ENCODE measurements around the gene UGT1A7.

Gene UGT1A7

DNA sequence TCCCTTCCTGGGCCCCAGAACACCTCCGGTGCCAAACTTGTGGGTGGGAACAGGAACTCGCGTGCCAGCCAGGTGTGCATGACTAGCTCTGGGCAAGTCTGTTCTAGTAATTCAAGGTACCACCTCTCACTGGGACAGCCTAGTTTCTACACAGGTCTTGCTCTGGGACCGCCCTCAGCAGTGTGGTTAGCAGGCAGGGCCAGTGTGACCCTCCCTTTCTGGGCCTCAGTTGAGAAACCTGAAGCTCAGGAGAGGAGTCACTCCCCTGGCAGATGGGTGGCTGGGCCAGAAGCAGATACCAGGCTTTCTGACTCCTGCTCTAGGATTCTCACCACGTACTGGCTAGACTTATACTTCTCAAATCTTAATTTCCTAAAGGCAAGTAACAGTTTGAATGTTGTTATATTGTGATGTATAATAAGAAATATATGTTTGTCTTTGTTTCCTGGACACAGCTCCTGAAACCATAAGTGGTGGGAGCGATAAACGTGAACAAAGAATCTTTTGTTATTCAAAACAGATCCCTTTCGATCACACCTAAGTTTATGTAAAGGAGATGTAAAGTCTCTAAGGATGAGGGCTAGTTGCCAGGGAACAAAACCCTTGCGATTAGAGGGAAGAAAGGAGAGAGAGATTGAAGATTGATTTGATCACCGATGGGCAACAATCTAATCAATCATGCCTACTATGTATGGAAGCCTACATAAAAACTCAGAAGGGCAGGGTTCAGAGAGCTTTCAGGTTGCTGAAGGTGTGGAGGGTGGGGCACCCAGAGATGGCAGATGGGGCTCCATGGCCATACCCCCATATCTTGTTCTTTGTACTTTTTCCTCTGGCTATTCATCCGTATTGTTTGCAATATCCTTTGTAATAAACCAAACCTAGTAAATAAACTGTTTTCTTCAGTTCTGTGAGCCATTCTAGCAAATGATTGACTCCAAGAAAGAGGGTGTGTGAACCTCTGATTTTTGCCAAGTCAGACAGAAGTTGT, 10.0 kb downstream of the UGT1A7 start:
- H3K9ac ChIP-seq (ENCODE audit: low read length): no peak overlapping the region
- H3K18ac ChIP-seq (ENCODE audit: low read length): no peak overlapping the region
- WGBS (ENCODE audit: extremely low coverage, insufficient coverage, low lambda C conversion rate): no CpG with 5 or more reads among the region's 11 CpGs
- H3K23ac ChIP-seq (ENCODE audit: low read length): no peak overlapping the region
- H3K4me2 ChIP-seq (ENCODE audit: low read length): no peak overlapping the region
- H3K79me1 ChIP-seq (ENCODE audit: low read length): no peaks in the 10 kb centered on the region
- no peaks in the 10 kb centered on the region for H3K79me2 ChIP-seq (ENCODE audit: control insufficient read depth, insufficient read depth, low read length)
- no peak overlapping the region for H4K5ac ChIP-seq (ENCODE audit: low read length)
- H3K4me1 ChIP-seq (ENCODE audit: control insufficient read depth, low read depth, low read length): no peaks in the 10 kb centered on the region
- no peak overlapping the region for H3K4ac ChIP-seq (ENCODE audit: low read depth, low read length)
- no peak overlapping the region for H3K56ac ChIP-seq (ENCODE audit: low read length)
- no peak overlapping the region for H2BK15ac ChIP-seq (replicated peaks; ENCODE audit: low read depth)
- no peaks in the 10 kb centered on the region for H3K27me3 ChIP-seq (ENCODE audit: insufficient read depth, low read length, poor library complexity)
- no peak for DNase-seq
- H3K36me3 ChIP-seq (ENCODE audit: control insufficient read depth, insufficient read depth, low read length): no peaks in the 10 kb centered on the region
- H4K8ac ChIP-seq (ENCODE audit: low read depth, low read length): no peak overlapping the region
- no peak overlapping the region for H3K27ac ChIP-seq (ENCODE audit: low read depth, low read length)
- no peak overlapping the region for H2BK120ac ChIP-seq (ENCODE audit: low read depth, low read length)
- H2BK5ac ChIP-seq (ENCODE audit: low read length): no peak overlapping the region
- H3K4me3 ChIP-seq (ENCODE audit: low read length): no peak overlapping the region
- H2AK5ac ChIP-seq (ENCODE audit: low read length): no peak overlapping the region

GRCh38 chr2:233692648-233693047, 10.9 kb downstream of the UGT1A7 start, which contains the start of gene UGT1A6:
TSS of gene UGT1A6 (plus strand) at chr2:233692890. CDS start at chr2:233693005, 115 bp downstream.
- Histone ChIP-seq H2BK15ac (replicated peaks; ENCODE audit: low read depth) (no peak within 1 kb of the TSS), H3K23ac (ENCODE audit: low read length) (no peak within 1 kb of the TSS), H3K79me1 (ENCODE audit: low read length) (no peaks in the 10 kb centered on the region), H3K4ac (ENCODE audit: low read depth, low read length) (no peak within 1 kb of the TSS), H3K4me3 (ENCODE audit: low read length) (no peak within 1 kb of the TSS), H4K5ac (ENCODE audit: low read length) (no peak within 1 kb of the TSS), H2BK120ac (ENCODE audit: low read depth, low read length) (no peak within 1 kb of the TSS), H3K18ac (ENCODE audit: low read length) (no peak within 1 kb of the TSS), H3K56ac (ENCODE audit: low read length) (no peak within 1 kb of the TSS), H4K8ac (ENCODE audit: low read depth, low read length) (no peak within 1 kb of the TSS), H3K4me1 (ENCODE audit: control insufficient read depth, low read depth, low read length) (no peaks in the 10 kb centered on the region), H3K27me3 (ENCODE audit: insufficient read depth, low read length, poor library complexity) (no peaks in the 10 kb centered on the region), H3K27ac (ENCODE audit: low read depth, low read length) (no peak within 1 kb of the TSS), H2AK5ac (ENCODE audit: low read length) (no peak within 1 kb of the TSS), H3K4me2 (ENCODE audit: low read length) (no peak within 1 kb of the TSS), H3K36me3 (ENCODE audit: control insufficient read depth, insufficient read depth, low read length) (no peaks in the 10 kb centered on the region), H3K79me2 (ENCODE audit: control insufficient read depth, insufficient read depth, low read length) (no peaks in the 10 kb centered on the region), H2BK5ac (ENCODE audit: low read length) (no peak within 1 kb of the TSS), H3K9ac (ENCODE audit: low read length) (no peak within 1 kb of the TSS)
- no CpG with 5 or more reads among the region's 4 CpGs for WGBS (ENCODE audit: extremely low coverage, insufficient coverage, low lambda C conversion rate)
- no peak for DNase-seq

- Histone ChIP-seq H3K18ac (ENCODE audit: low read length) (no peak overlapping the region), H3K4me2 (ENCODE audit: low read length) (no peak overlapping the region), H2BK120ac (ENCODE audit: low read depth, low read length) (no peak overlapping the region), H3K4ac (ENCODE audit: low read depth, low read length) (no peak overlapping the region), H2BK5ac (ENCODE audit: low read length) (no peak overlapping the region), H4K8ac (ENCODE audit: low read depth, low read length) (no peak overlapping the region), H3K27me3 (ENCODE audit: insufficient read depth, low read length, poor library complexity) (no peaks in the 10 kb centered on the region), H3K23ac (ENCODE audit: low read length) (no peak overlapping the region), H2BK15ac (replicated peaks; ENCODE audit: low read depth) (no peak overlapping the region), H2AK5ac (ENCODE audit: low read length) (no peak overlapping the region), H3K79me1 (ENCODE audit: low read length) (no peaks in the 10 kb centered on the region), H3K4me3 (ENCODE audit: low read length) (no peak overlapping the region), H3K56ac (ENCODE audit: low read length) (no peak overlapping the region), H4K5ac (ENCODE audit: low read length) (no peak overlapping the region), H3K4me1 (ENCODE audit: control insufficient read depth, low read depth, low read length) (no peaks in the 10 kb centered on the region), H3K36me3 (ENCODE audit: control insufficient read depth, insufficient read depth, low read length) (no peaks in the 10 kb centered on the region), H3K9ac (ENCODE audit: low read length) (no peak overlapping the region), H3K79me2 (ENCODE audit: control insufficient read depth, insufficient read depth, low read length) (no peaks in the 10 kb centered on the region), H3K27ac (ENCODE audit: low read depth, low read length) (no peak overlapping the region)
- no peak for DNase-seq
- WGBS (ENCODE audit: extremely low coverage, insufficient coverage, low lambda C conversion rate): no CpG with 5 or more reads among the region's 6 CpGs
These were observed 12.3 kb downstream of the UGT1A7 start for GRCh38 chr2:233693963-233694362.

GRCh38 chr2:233698740-233699139, 17.0 kb downstream of the UGT1A7 start:
- no peak overlapping the region for H3K4me2 ChIP-seq (ENCODE audit: low read length)

GRCh38 chr2:233699424-233700027, 17.8 kb downstream of the UGT1A7 start:
- no peaks in the 10 kb centered on the region for H3K79me1 ChIP-seq (ENCODE audit: low read length)
- WGBS (ENCODE audit: extremely low coverage, insufficient coverage, low lambda C conversion rate): no CpG with 5 or more reads among the region's 8 CpGs
- no peaks in the 10 kb centered on the region for H3K79me2 ChIP-seq (ENCODE audit: control insufficient read depth, insufficient read depth, low read length)
- no peaks in the 10 kb centered on the region for H3K4me1 ChIP-seq (ENCODE audit: control insufficient read depth, low read depth, low read length)
- H3K27me3 ChIP-seq (ENCODE audit: insufficient read depth, low read length, poor library complexity): no peaks in the 10 kb centered on the region
- DNase-seq: no peak
- peak overlapping the region; percentile 36 for H2BK120ac ChIP-seq (ENCODE audit: low read depth, low read length)
- no peak overlapping the region for H3K4me3 ChIP-seq (ENCODE audit: low read length)
- no peak overlapping the region for H3K9ac ChIP-seq (ENCODE audit: low read length)
- H3K36me3 ChIP-seq (ENCODE audit: control insufficient read depth, insufficient read depth, low read length): no peaks in the 10 kb centered on the region
- no peak overlapping the region for H3K4me2 ChIP-seq (ENCODE audit: low read length)
- H4K8ac ChIP-seq (ENCODE audit: low read depth, low read length): no peak overlapping the region
- no peak overlapping the region for H3K27ac ChIP-seq (ENCODE audit: low read depth, low read length)
- H3K18ac ChIP-seq (ENCODE audit: low read length): peak overlapping the region; percentile 70
- no peak overlapping the region for H2AK5ac ChIP-seq (ENCODE audit: low read length)
- H2BK15ac ChIP-seq (replicated peaks; ENCODE audit: low read depth): no peak overlapping the region
- H4K5ac ChIP-seq (ENCODE audit: low read length): no peak overlapping the region
- H3K56ac ChIP-seq (ENCODE audit: low read length): no peak overlapping the region
- H2BK5ac ChIP-seq (ENCODE audit: low read length): no peak overlapping the region
- H3K4ac ChIP-seq (ENCODE audit: low read depth, low read length): no peak overlapping the region
- H3K23ac ChIP-seq (ENCODE audit: low read length): no peak overlapping the region

More at GRCh38 chr2:233698740-233699139, 17.0 kb downstream of the UGT1A7 start:
- Histone ChIP-seq H3K27me3 (ENCODE audit: insufficient read depth, low read length, poor library complexity) (no peaks in the 10 kb centered on the region), H3K4ac (ENCODE audit: low read depth, low read length) (no peak overlapping the region), H2BK5ac (ENCODE audit: low read length) (no peak overlapping the region), H2BK120ac (ENCODE audit: low read depth, low read length) (no peak overlapping the region), H3K36me3 (ENCODE audit: control insufficient read depth, insufficient read depth, low read length) (no peaks in the 10 kb centered on the region), H4K8ac (ENCODE audit: low read depth, low read length) (no peak overlapping the region), H3K18ac (ENCODE audit: low read length) (no peak overlapping the region), H4K5ac (ENCODE audit: low read length) (no peak overlapping the region), H3K4me1 (ENCODE audit: control insufficient read depth, low read depth, low read length) (no peaks in the 10 kb centered on the region), H3K9ac (ENCODE audit: low read length) (no peak overlapping the region), H3K79me2 (ENCODE audit: control insufficient read depth, insufficient read depth, low read length) (no peaks in the 10 kb centered on the region), H3K27ac (ENCODE audit: low read depth, low read length) (no peak overlapping the region), H2BK15ac (replicated peaks; ENCODE audit: low read depth) (no peak overlapping the region), H2AK5ac (ENCODE audit: low read length) (no peak overlapping the region), H3K79me1 (ENCODE audit: low read length) (no peaks in the 10 kb centered on the region), H3K4me3 (ENCODE audit: low read length) (no peak overlapping the region), H3K56ac (ENCODE audit: low read length) (no peak overlapping the region), H3K23ac (ENCODE audit: low read length) (no peak overlapping the region)
- DNase-seq: no peak
- WGBS (ENCODE audit: extremely low coverage, insufficient coverage, low lambda C conversion rate): no CpG with 5 or more reads among the region's 4 CpGs

Data from mesendoderm (in vitro differentiated cells).